Measurements from ENCODE around the gene ANKS1A. TPM values are rescaled to one million over a fixed set of nuclear protein-coding genes. Genes with fewer than 3 reads are reported as not detected.

ANKS1A gene
- total RNA-seq, 4 donors from 2014 or later: 12.1 to 31.8 (median 24.1) TPM

- TF ChIP-seq POLR2A (IDR thresholded peaks at IDR 0.05) (no peak), CTCF (IDR thresholded peaks at IDR 0.05) (no peak)
- Histone ChIP-seq H3K9me3 (no peaks in the 10 kb centered on the region), H3K36me3 (no peaks in the 10 kb centered on the region), H3K4me1 (peaks cover 0 to 15% of the 10 kb centered on the region in 2 donors), H3K27ac (peak overlapping the region; percentile 52 to 62), H3K27me3 (no peaks in the 10 kb centered on the region), H3K4me3 (no peak overlapping the region)
- intact Hi-C loops (cut with DNase I; ENCODE audit: low total_unique reads): no loop called here
- no peak for DNase-seq
Observed at GRCh38 chr6:35047265-35048011, 158.4 kb downstream of the ANKS1A start.

- H3K36me3 ChIP-seq: no peaks in the 10 kb centered on the region
- H3K27me3 ChIP-seq: no peaks in the 10 kb centered on the region
- H3K4me3 ChIP-seq: no peak overlapping the region
- intact Hi-C loops (cut with DNase I; ENCODE audit: low total_unique reads): no loop called here
- no peak for TF ChIP-seq CTCF (IDR thresholded peaks at IDR 0.05)
- no peak for TF ChIP-seq POLR2A (IDR thresholded peaks at IDR 0.05)
- no peak for DNase-seq
- H3K9me3 ChIP-seq: no peaks in the 10 kb centered on the region
- H3K27ac ChIP-seq: peak overlapping the region; percentile 52 to 62
- H3K4me1 ChIP-seq: peaks cover 0 to 15% of the 10 kb centered on the region in 2 donors
Observed at GRCh38 chr6:35048031-35048613, 159.1 kb downstream of the ANKS1A start.

GRCh38 chr6:35048631-35049083 is 159.6 kb downstream of the ANKS1A start:
- Histone ChIP-seq H3K4me3 (no peak overlapping the region), H3K4me1 (peaks cover 0 to 15% of the 10 kb centered on the region in 2 donors), H3K9me3 (no peaks in the 10 kb centered on the region), H3K36me3 (no peaks in the 10 kb centered on the region), H3K27me3 (no peaks in the 10 kb centered on the region), H3K27ac (peak overlapping the region; percentile 52 to 62)
- intact Hi-C loops (cut with DNase I; ENCODE audit: low total_unique reads): no loop called here
- TF ChIP-seq CTCF (IDR thresholded peaks at IDR 0.05): peak; percentile 16 to 41 (median 28)
- no peak for TF ChIP-seq POLR2A (IDR thresholded peaks at IDR 0.05)
- peak in 1 of 2 donors; percentile 26 for DNase-seq

- Histone ChIP-seq H3K4me3 (no peak overlapping the region), H3K4me1 (peaks cover 0 to 15% of the 10 kb centered on the region in 2 donors), H3K27ac (peak overlapping the region; percentile 52 to 62), H3K9me3 (no peaks in the 10 kb centered on the region), H3K27me3 (no peaks in the 10 kb centered on the region), H3K36me3 (no peaks in the 10 kb centered on the region)
- intact Hi-C loops (cut with DNase I; ENCODE audit: low total_unique reads): no loop called here
- DNase-seq: no peak
- TF ChIP-seq POLR2A (IDR thresholded peaks at IDR 0.05) (no peak), CTCF (IDR thresholded peaks at IDR 0.05) (no peak)
Observed at GRCh38 chr6:35049156-35049735, 160.2 kb downstream of the ANKS1A start.
